ENCODE measurements around the gene SERINC2. TPM values are rescaled to one million over a fixed set of nuclear protein-coding genes. Genes with fewer than 3 reads are reported as not detected.

SERINC2 gene
- total and polyA plus RNA-seq, 9 of the 15 experiments (the other 6 are each of a cell fraction or from before 2014, with no cell fraction given): 0.07 to 1.2 (median 0.70) TPM; not detected in 2

- TF ChIP-seq AFF1 (IDR thresholded peaks at IDR 0.05; ENCODE audit: low read depth in 1 of 2, partially characterized antibody in 2 of 2) (no peak), BDP1 (IDR thresholded peaks at IDR 0.05; ENCODE audit: insufficient read depth, insufficient read length) (no peak), ZNF311 (CRISPR knock-in tag; IDR thresholded peaks at IDR 0.05) (no peak), ATF2 (CRISPR knock-in tag; IDR thresholded peaks at IDR 0.05) (no peak), FOXJ2 (tag; IDR thresholded peaks at IDR 0.05) (no peak), KLF10 (CRISPR knock-in tag; IDR thresholded peaks at IDR 0.05) (no peak), KAT2B (IDR thresholded peaks at IDR 0.05; ENCODE audit: low read depth, low read length) (no peak), ZNF431 (CRISPR knock-in tag; IDR thresholded peaks at IDR 0.05) (no peak), NFXL1 (CRISPR knock-in tag; IDR thresholded peaks at IDR 0.05) (no peak), PRMT5 (CRISPR knock-in tag; IDR thresholded peaks at IDR 0.05) (no peak), TGIF2 (CRISPR knock-in tag; IDR thresholded peaks at IDR 0.05) (no peak), SMAD4 (CRISPR knock-in tag; conservative IDR thresholded peaks at IDR 0.05) (no peak), CBX1 (IDR thresholded peaks at IDR 0.05; ENCODE audit: low read depth) (no peak), MBD2 (IDR thresholded peaks at IDR 0.05; ENCODE audit: borderline replicate concordance, low read depth) (no peak), LARP7 (IDR thresholded peaks at IDR 0.05) (no peak), HNRNPH1 (optimal IDR thresholded peaks at IDR 0.05; ENCODE audit: low read depth, low read length) (no peak), BRD9 (IDR thresholded peaks at IDR 0.05; ENCODE audit: low read depth, partially characterized antibody) (no peak)
- TF ChIP-seq, protein P1, sequence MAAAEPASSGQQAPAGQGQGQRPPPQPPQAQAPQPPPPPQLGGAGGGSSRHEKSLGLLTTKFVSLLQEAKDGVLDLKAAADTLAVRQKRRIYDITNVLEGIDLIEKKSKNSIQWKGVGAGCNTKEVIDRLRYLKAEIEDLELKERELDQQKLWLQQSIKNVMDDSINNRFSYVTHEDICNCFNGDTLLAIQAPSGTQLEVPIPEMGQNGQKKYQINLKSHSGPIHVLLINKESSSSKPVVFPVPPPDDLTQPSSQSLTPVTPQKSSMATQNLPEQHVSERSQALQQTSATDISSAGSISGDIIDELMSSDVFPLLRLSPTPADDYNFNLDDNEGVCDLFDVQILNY (CRISPR knock-in tag; IDR thresholded peaks at IDR 0.05): no peak
- TF ChIP-seq, protein P2, sequence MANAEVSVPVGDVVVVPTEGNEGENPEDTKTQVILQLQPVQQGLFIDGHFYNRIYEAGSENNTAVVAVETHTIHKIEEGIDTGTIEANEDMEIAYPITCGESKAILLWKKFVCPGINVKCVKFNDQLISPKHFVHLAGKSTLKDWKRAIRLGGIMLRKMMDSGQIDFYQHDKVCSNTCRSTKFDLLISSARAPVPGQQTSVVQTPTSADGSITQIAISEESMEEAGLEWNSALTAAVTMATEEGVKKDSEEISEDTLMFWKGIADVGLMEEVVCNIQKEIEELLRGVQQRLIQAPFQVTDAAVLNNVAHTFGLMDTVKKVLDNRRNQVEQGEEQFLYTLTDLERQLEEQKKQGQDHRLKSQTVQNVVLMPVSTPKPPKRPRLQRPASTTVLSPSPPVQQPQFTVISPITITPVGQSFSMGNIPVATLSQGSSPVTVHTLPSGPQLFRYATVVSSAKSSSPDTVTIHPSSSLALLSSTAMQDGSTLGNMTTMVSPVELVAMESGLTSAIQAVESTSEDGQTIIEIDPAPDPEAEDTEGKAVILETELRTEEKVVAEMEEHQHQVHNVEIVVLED (CRISPR knock-in tag; IDR thresholded peaks at IDR 0.05): no peak
- TF ChIP-seq, protein P3, sequence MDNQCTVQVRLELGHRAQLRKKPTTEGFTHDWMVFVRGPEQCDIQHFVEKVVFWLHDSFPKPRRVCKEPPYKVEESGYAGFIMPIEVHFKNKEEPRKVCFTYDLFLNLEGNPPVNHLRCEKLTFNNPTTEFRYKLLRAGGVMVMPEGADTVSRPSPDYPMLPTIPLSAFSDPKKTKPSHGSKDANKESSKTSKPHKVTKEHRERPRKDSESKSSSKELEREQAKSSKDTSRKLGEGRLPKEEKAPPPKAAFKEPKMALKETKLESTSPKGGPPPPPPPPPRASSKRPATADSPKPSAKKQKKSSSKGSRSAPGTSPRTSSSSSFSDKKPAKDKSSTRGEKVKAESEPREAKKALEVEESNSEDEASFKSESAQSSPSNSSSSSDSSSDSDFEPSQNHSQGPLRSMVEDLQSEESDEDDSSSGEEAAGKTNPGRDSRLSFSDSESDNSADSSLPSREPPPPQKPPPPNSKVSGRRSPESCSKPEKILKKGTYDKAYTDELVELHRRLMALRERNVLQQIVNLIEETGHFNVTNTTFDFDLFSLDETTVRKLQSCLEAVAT (IDR thresholded peaks at IDR 0.05): no peak
Observed at GRCh38 chr1:31444725-31445448, 31.9 kb downstream of the SERINC2 start (continued).

Measured in K562 (cell line).